Measurements from ENCODE around the gene SYCP2.

GRCh38 chr20:59816146-59816738 lies 117.2 kb downstream of the SYCP2 start:
- TF ChIP-seq CTCF (IDR thresholded peaks at IDR 0.05; ENCODE audit: insufficient read depth, low read length, poor library complexity, severe bottlenecking) = no peak
- TF ChIP-seq EZH2phosphoT487 (conservative IDR thresholded peaks at IDR 0.05; ENCODE audit: low read length) = no peak

Data from SU-DHL-6 (cell line).